Type B pancreatic cell (in vitro differentiated cells): Measurements from ENCODE around the gene RAB15. TPM values are rescaled to one million over a fixed set of nuclear protein-coding genes. Genes with fewer than 3 reads are reported as not detected.

Experiments
- DNase-seq: peaks from one replicate; pipeline ENCODE4 v3.0.0; 2021; ENCODE audit warnings: mixed read lengths; ENCODE audit not compliant: unreplicated experiment; ENCODE audit errors: extremely low spot score
- H3K27ac Mint-ChIP-seq: 2 replicates; pipeline ENCODE4 v1.8.0; 2021; ENCODE audit warnings: mild to moderate bottlenecking, mixed read lengths
- H3K27me3 Mint-ChIP-seq: 2 replicates; pipeline ENCODE4 v1.8.0; 2021; ENCODE audit warnings: mixed read lengths
- H3K36me3 Mint-ChIP-seq: 2 replicates; pipeline ENCODE4 v1.8.0; 2021; ENCODE audit warnings: mixed read lengths
- H3K4me1 Mint-ChIP-seq: one replicate; pipeline ENCODE4 v1.8.0; 2021; ENCODE audit warnings: mixed read lengths; ENCODE audit not compliant: unreplicated experiment
- H3K4me3 Mint-ChIP-seq: 2 replicates; pipeline ENCODE4 v1.8.0; 2021; ENCODE audit warnings: mild to moderate bottlenecking, mixed read lengths
- H3K9me3 Mint-ChIP-seq: 2 replicates; pipeline ENCODE4 v1.8.0; 2021; ENCODE audit warnings: mixed read lengths
- CTCF ChIP-seq: fragments of 200-600 bp; sonication (generic); conservative IDR thresholded peaks from 2 replicates; pipeline ENCODE4 v1.5.0; 2021; ENCODE audit warnings: antibody characterized with exemption, mild to moderate bottlenecking
- total RNA-seq: library from RNA; stranded (reverse); gene quantifications from 2 replicates; pipeline ENCODE4 v1.2.1, GENCODE V29; 2021; ENCODE audit warnings: low replicate concordance

The RAB15 gene
- total RNA-seq, 1 donor from 2014 or later: 31.4 TPM

- Mint-ChIP-seq H3K36me3 (peaks cover 17% of the 10 kb centered on the region), H3K27ac (no peak overlapping the region), H3K4me3 (no peak overlapping the region), H3K27me3 (no peaks in the 10 kb centered on the region), H3K9me3 (no peaks in the 10 kb centered on the region), H3K4me1 (peaks cover 12% of the 10 kb centered on the region)
- no peak for DNase-seq
- TF ChIP-seq CTCF: no peak
These were observed 20.4 kb downstream of the RAB15 start for GRCh38 chr14:64951724-64952123.

- Mint-ChIP-seq H3K9me3 (no peaks in the 10 kb centered on the region), H3K4me3 (no peak overlapping the region), H3K4me1 (peaks cover 15% of the 10 kb centered on the region), H3K36me3 (peaks cover 20% of the 10 kb centered on the region), H3K27me3 (no peaks in the 10 kb centered on the region), H3K27ac (no peak overlapping the region)
- TF ChIP-seq CTCF: no peak
- DNase-seq: no peak
These were observed 20.8 kb downstream of the RAB15 start for GRCh38 chr14:64951291-64951690.

- no peak for DNase-seq
- Mint-ChIP-seq H3K27me3 (no peaks in the 10 kb centered on the region), H3K36me3 (peaks cover 23% of the 10 kb centered on the region), H3K9me3 (no peaks in the 10 kb centered on the region), H3K4me3 (no peak overlapping the region), H3K4me1 (peaks cover 19% of the 10 kb centered on the region), H3K27ac (no peak overlapping the region)
- TF ChIP-seq CTCF: no peak
These were observed 21.2 kb downstream of the RAB15 start for GRCh38 chr14:64950889-64951288.

- Mint-ChIP-seq H3K4me1 (peaks cover 11% of the 10 kb centered on the region), H3K27ac (no peak overlapping the region), H3K9me3 (no peaks in the 10 kb centered on the region), H3K36me3 (peaks cover 32% of the 10 kb centered on the region), H3K4me3 (no peak overlapping the region), H3K27me3 (no peaks in the 10 kb centered on the region)
- TF ChIP-seq CTCF: no peak
- DNase-seq: no peak
These were observed 23.4 kb downstream of the RAB15 start for GRCh38 chr14:64948612-64949210.

- no peak overlapping the region for H3K4me3 Mint-ChIP-seq
- peaks cover 13% of the 10 kb centered on the region for H3K4me1 Mint-ChIP-seq
- no peaks in the 10 kb centered on the region for H3K9me3 Mint-ChIP-seq
- TF ChIP-seq CTCF: no peak
- no peak overlapping the region for H3K27ac Mint-ChIP-seq
- no peak for DNase-seq
- H3K36me3 Mint-ChIP-seq: peaks cover 32% of the 10 kb centered on the region
- no peaks in the 10 kb centered on the region for H3K27me3 Mint-ChIP-seq
These were observed 24.2 kb downstream of the RAB15 start for GRCh38 chr14:64947710-64948611.
